CD4-positive, alpha-beta T cell treated with Interleukin-17A for 4 hours (primary cell): Measurements from ENCODE around the gene ALMS1.
"Not testable (repeated sequence)": the region's sequence is repeated elsewhere in the genome, so short reads cannot be mapped to it uniquely, and the experiment has no call there.

Source experiments
- DNase-seq: peaks from one replicate; pipeline ENCODE4 v3.0.0-alpha.2; 2020; ENCODE audit warnings: mixed read lengths

ALMS1 gene

GRCh38 chr2:73406996-73407395 is 21.4 kb downstream of the ALMS1 start:
- DNase-seq: no peak

DNA sequence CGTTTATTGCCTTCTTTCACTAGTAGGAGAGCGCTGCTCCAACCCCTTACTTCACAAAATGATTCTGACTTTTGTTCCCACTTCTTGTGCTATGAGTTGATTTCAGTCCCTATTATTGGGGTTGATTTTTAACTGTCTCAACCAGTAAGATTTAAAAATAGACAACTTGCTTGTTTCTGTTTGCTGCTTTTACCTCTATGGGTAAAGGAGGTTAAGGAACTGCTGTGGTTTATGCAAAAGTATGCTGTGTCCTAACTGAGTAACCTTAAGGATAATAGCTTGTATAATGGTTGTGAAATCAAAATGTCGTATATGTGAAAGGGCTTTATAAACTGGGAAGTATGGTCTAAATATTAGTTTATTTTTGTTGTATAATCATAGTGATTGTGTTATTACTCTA is 22.6 kb downstream of the ALMS1 start:
- no peak for DNase-seq

DNA sequence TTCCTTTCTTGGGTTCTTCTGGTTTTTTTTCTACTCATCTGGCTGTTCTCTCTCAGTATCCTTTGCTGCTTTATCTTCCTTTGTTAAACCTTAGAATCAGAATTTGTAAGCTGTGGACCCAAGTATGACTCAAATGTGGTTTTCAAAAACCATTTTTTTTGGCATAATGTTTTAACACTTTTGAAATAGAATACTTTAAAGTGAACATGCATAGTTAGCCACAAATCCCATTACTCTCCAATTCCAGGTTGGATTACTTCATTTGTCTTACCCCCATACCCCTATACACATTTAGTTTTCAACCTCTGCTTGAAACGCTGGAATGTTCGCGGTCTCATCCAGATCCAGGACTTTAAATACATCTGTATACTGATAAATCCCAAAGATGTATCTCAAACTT is 29.1 kb downstream of the ALMS1 start:
- DNase-seq: no peak

DNA sequence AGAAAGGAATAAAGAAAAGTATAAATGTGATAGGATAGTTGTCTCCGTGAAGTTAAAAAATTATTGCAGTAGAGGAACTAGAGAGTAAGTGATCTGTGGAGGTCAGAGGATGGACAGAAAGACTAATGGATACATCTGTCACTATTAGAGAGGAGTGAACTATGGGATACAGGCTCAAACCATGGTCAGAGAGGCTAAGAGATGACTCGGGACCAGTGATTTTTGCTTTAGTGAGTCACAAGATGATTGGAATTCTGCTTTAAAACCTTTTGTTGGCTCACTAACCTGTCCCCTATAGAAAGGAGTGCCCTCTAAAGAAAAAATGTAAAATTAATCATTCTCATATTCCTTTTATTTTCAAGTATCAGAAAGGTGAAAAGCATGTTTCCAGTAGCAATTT is 30.3 kb downstream of the ALMS1 start:
- no peak for DNase-seq

- DNase-seq: no peak
Measured at GRCh38 chr2:73418343-73418742, 32.7 kb downstream of the ALMS1 start.

GRCh38 chr2:73423913-73424312 is 38.3 kb downstream of the ALMS1 start:
- no peak for DNase-seq

DNA sequence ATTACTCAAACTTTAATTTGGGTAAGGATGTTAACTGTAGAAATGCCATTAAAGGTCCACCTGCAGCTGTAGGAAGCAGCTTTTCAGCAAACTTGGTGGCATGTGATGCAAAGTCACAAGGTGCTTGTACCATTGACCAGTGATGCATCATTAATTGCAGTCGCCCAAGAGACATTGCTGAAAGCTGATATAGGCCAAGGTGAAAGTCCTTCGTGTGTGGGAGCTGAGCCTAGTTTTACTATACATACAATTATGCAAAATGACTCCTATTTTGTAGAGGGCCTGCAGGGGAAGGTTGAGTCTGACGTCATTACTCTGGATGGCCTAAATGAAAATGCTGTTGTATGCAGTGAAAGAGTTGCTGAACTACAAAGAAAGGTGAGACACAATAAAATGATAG is 40.5 kb downstream of the ALMS1 start:
- no peak for DNase-seq

- no peak for DNase-seq
Measured at GRCh38 chr2:73436019-73436418, 50.4 kb downstream of the ALMS1 start.

DNA sequence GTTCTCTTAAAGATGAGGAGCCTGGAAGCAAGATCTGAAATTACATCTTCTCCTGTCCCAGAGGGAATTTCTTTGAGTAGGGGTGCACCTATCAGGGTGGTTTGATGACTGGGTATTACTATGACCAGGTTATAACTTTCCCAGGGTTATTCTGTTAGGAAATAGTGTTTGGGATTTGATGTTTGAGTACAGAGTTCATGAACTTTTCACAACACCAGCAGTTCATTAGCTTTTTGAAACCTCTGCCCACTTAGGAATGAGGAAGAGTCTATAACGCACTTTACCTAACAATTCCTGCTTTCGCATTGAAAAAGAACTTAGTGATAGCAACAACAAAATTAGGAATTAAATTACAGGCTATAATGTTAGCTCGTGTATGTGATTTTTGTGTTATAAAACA is 58.6 kb downstream of the ALMS1 start:
- DNase-seq: no peak

GRCh38 chr2:73448856-73449255 is 63.2 kb downstream of the ALMS1 start:
- no peak for DNase-seq

GRCh38 chr2:73449404-73449803 is 63.8 kb downstream of the ALMS1 start:
- no peak for DNase-seq

- DNase-seq: no peak
Measured at GRCh38 chr2:73451263-73451972, 65.8 kb downstream of the ALMS1 start.

- no peak for DNase-seq
Measured at GRCh38 chr2:73457982-73458381, 72.3 kb downstream of the ALMS1 start.

DNA sequence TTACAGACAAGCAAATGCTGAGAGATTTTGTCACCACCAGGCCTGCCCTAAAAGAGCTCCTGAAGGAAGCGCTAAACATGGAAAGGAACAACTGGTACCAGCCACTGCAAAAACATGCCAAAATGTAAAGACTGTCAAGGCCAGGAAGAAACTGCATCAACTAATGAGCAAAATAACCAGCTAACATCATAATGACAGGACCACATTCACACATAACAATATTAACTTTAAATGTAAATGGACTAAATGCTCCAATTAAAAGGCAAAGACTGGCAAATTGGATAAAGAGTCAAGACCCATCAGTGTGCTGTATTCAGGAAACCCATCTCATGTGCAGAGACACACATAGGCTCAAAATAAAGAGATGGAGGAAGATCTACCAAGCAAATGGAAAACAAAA is 76.8 kb downstream of the ALMS1 start:
- not testable (repeated sequence) for DNase-seq

- no peak for DNase-seq
Measured at GRCh38 chr2:73468376-73468775, 82.7 kb downstream of the ALMS1 start.

DNA sequence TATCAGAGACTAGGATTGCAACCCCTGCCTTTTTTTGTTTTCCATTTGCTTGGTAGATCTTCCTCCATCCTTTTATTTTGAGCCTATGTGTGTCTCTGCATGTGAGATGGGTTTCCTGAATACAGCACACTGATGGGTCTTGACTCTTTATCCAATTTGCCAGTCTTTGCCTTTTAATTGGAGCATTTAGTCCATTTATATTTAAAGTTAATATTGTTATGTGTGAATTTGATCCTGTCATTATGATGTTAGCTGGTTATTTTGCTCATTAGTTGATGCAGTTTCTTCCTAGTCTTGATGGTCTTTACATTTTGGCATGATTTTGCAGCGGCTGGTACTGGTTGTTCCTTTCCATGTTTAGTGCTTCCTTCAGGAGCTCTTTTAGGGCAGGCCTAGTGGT is 98.2 kb downstream of the ALMS1 start:
- DNase-seq: not testable (repeated sequence)

- no peak for DNase-seq
Measured at GRCh38 chr2:73487112-73487657, 101.5 kb downstream of the ALMS1 start.

- DNase-seq: no peak
Measured at GRCh38 chr2:73488079-73488478, 102.4 kb downstream of the ALMS1 start.

- no peak for DNase-seq
Measured at GRCh38 chr2:73489053-73489452, 103.4 kb downstream of the ALMS1 start.

GRCh38 chr2:73494031-73494430 is 108.4 kb downstream of the ALMS1 start:
- no peak for DNase-seq

DNA sequence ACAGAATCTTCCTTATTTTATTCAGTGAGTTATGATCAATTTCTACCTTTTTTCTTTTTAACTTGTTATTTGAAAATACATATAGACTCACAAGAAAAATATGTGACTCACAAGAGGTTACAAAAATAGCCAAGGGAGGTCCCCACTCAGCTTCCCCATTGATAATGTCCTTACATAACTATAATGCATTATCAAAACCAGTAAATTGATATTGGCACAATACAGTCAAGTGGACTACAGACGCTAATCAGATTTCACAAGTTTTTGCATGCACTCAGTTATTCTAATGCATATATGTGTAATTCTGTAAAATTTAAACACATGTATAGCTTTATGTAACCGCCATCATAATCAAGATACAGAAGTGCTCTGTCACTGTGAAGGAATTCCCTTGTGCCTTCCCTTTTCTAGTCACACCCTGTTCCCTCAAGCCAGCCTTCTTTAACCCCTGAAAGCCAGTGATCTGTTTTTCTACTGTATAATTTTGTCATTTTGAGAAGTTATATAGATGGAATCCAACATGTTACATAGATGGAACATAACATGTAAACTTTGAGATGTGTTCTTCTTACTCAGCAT is 118.4 kb downstream of the ALMS1 start:
- no peak for DNase-seq

GRCh38 chr2:73504850-73505249 is 119.2 kb downstream of the ALMS1 start:
- DNase-seq: not testable (repeated sequence)

- DNase-seq: not testable (repeated sequence)
Measured at GRCh38 chr2:73510470-73510869, 124.8 kb downstream of the ALMS1 start.

DNA sequence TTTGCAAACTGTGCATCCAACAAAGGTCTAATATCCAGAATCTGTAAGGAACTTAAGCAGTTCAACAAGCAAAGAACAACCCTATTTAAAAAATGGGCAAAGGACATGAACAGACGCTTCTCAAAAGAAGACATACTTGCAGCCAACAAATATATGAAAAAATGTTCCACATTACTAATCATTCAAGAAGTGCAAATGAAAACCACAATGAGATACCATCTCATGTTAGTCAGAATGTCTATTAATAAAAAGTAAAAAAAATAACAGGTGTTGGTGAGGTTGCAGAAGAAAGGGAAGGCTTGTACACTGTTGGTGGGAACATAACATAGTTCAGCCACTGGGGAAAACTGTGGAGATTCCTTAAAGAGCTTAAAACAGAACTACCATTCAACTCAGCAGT is 130.4 kb downstream of the ALMS1 start:
- no peak for DNase-seq

- DNase-seq: no peak
Measured at GRCh38 chr2:73528688-73529087, 143.1 kb downstream of the ALMS1 start.
